HUES6 (cell line): ENCODE data around the gene BMP8B.
"Not testable (repeated sequence)": the region's sequence is repeated elsewhere in the genome, so short reads cannot be mapped to it uniquely, and the experiment has no call there.

Experiments
- H3K27ac ChIP-seq: 2 replicates; pipeline ENCODE4 v1.7.0; 2013; ENCODE audit warnings: low read depth, mild to moderate bottlenecking, low read length, inconsistent platforms
- H3K27me3 ChIP-seq: 2 replicates; pipeline ENCODE4 v1.6.1; 2013; ENCODE audit warnings: low read length; ENCODE audit not compliant: control insufficient read depth, insufficient read depth
- H3K36me3 ChIP-seq: 2 replicates; pipeline ENCODE4 v1.6.1; 2013; ENCODE audit warnings: low read length; ENCODE audit not compliant: control insufficient read depth, insufficient read depth
- H3K4me1 ChIP-seq: 2 replicates; pipeline ENCODE4 v1.6.1; 2013; ENCODE audit warnings: low read length; ENCODE audit not compliant: control insufficient read depth, insufficient read depth
- H3K4me3 ChIP-seq: 2 replicates; pipeline ENCODE4 v1.5.1; 2013; ENCODE audit warnings: low read depth, low read length
- H3K9ac ChIP-seq: one replicate; pipeline ENCODE4 v1.6.1; 2013; ENCODE audit warnings: mild to moderate bottlenecking, low read length
- H3K9me3 ChIP-seq: 2 replicates; pipeline ENCODE4 v1.6.1; 2013; ENCODE audit warnings: low read depth, low read length; ENCODE audit not compliant: control insufficient read depth, insufficient read depth

The BMP8B gene

DNA sequence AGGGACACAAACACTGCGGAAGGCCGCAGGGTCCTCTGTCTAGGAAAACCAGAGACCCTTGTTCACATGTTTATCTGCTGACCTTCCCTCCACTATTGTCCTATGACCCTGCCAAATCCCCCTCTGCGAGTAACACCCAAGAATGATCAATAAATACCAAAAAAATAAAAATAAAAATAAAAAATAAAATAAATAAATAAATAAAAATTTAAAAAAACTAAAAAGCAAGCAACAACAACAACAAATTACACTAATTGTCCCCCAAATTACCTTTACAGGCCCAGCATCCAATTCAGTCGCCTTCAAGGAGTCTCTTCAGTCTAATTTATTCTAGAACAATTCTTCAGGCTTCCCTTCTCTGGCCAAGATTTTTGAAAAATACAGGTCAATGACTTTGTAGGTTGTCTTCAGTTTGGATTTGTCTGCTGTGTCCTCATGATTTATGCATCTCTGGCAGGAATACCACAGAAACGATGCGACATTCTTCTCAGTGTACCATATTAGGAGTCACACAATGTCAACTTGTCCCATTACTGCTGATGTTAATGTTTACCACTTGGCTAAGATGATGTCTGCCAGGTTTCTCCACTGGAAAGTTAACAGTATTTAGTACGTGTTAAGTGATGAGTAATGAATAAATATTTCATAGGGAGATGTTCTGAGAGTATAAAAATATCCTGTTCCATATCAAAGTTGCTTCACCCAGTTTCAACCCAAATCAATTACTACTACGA lies 20.3 kb upstream of the BMP8B start:
- Histone ChIP-seq H3K4me3 (no peak overlapping the region), H3K27me3 (no peaks in the 10 kb centered on the region; the same call in 1 of the 2 replicates), H3K27ac (no peak overlapping the region), H3K36me3 (no peaks in the 10 kb centered on the region), H3K9ac (no peak overlapping the region), H3K4me1 (no peaks in the 10 kb centered on the region), H3K9me3 (peaks cover 10% of the 10 kb centered on the region)

DNA sequence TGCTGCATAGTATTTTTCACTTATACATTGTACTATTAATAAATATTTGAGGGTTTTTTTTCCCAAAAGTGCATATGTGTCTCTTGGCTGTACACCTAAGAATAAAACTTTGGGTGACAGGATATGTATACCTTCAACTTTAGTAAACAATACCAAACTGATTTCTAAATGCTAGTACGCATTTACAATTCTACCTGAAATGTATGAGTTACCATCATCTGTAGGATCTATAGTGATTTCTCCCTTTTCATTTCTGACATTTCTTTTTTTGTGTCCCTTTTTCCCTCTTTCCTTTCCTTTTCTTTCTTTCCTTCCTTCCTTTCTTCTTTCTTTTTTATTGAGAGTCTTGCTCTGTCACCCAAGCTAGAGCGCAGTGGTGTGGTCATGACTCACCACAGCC lies 16.7 kb upstream of the BMP8B start:
- Histone ChIP-seq H3K27me3 (no peaks in the 10 kb centered on the region; the same call in 1 of the 2 replicates), H3K9me3 (peaks cover 10% of the 10 kb centered on the region), H3K9ac (no peak overlapping the region), H3K4me3 (no peak overlapping the region), H3K36me3 (no peaks in the 10 kb centered on the region), H3K27ac (no peak overlapping the region), H3K4me1 (no peaks in the 10 kb centered on the region)

DNA sequence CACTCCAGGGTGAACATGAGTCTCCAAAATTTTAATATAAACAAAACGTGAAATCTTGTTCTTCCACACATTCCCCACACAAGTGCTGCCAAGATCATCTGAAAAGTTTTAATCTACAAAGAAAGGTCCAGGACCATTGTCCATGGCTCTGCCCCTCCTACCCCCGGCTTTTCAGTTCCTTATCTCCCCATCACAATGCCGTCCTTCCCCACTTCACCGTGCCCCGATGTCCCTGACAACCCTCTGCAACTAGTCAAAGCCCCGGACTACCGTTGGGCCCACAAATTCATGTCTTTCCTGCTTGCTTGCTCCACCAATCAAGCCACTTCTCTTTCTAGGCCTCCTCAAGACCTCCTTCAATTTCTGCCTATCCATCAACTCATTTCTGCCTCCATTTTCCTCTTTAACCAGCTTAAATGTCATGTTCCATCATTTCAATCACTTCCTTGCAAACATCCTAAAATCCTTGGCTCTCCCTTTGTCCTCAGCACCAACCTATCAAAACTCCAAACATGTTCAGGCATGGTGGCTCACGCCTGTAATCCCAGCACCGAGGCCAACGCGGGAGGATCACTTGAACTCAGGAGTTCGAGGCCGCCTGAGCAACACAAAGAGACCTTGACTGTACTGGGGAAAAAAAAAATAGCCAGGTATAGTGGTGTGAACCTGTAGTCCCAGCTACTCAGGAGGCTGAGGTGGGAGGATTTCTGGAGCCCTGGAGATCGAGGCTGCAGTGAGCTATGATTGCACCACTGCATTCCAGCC lies 14.0 kb upstream of the BMP8B start:
- H3K9ac ChIP-seq, result no peak overlapping the region
- no peak overlapping the region for H3K27ac ChIP-seq
- no peaks in the 10 kb centered on the region for H3K4me1 ChIP-seq
- H3K9me3 ChIP-seq, result peaks cover 7% of the 10 kb centered on the region
- H3K4me3 ChIP-seq, result no peak overlapping the region
- peaks cover 9% of the 10 kb centered on the region for H3K27me3 ChIP-seq
- no peaks in the 10 kb centered on the region for H3K36me3 ChIP-seq

DNA sequence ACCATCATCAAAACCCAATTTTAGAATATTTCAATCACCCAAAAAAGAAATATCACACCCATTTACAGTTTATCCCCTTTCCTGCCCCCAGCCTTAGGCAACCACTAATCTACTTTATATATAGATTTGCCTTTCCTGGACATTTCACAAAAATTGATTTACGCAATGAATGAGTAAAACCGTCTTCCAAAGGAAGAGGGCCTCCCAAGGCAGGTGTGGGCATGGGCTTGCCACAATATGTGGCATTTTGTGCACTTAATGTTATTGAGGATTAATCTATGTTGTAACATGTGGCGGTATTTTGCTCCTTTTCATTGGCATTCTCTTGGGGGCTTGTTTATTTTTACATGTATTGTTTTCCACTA lies 11.8 kb upstream of the BMP8B start:
- H3K27ac ChIP-seq, result no peak overlapping the region
- H3K4me1 ChIP-seq, result no peaks in the 10 kb centered on the region
- H3K4me3 ChIP-seq, result no peak overlapping the region
- peaks cover 2% of the 10 kb centered on the region; the same call in 1 of the 2 replicates for H3K9me3 ChIP-seq
- peaks cover 14% of the 10 kb centered on the region for H3K27me3 ChIP-seq
- no peaks in the 10 kb centered on the region for H3K36me3 ChIP-seq
- no peak overlapping the region for H3K9ac ChIP-seq

DNA sequence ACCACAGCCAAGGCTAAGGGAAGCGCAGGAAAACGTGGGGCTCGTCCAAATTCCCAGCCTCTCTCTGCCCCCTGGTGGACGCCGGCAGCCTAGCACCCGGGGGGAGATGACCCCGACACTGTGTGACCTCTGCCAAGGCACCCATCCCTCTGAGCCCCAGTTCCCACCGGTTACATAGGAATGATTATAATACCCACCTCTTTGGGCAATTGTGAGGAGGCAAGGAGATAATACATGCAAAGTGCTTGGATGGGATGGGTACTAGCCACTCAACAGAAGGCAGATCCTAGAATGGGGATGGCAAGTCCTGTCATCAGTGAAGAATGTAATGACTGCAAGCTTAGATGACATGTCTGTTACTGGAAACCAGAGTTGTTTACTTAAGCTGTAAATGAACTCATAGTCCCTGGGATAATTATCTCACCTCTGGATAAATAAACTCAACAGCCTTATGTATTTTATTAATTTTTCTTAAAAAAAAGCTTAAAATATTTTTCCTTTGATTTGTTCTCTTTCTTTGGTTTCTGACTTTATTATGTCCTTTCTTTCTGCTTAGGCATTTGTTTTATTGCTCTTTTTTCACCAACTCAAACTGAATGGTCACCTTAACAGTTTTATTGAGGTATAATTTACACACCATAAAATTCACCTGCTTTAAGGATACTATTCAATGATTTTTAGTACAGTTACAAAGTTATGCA lies 11.3 kb upstream of the BMP8B start:
- no peak overlapping the region for H3K9ac ChIP-seq
- H3K4me1 ChIP-seq, result no peaks in the 10 kb centered on the region
- H3K27ac ChIP-seq, result no peak overlapping the region
- no peaks in the 10 kb centered on the region; the same call in 1 of the 2 replicates for H3K9me3 ChIP-seq
- no peaks in the 10 kb centered on the region for H3K36me3 ChIP-seq
- peaks cover 15% of the 10 kb centered on the region for H3K27me3 ChIP-seq
- no peak overlapping the region for H3K4me3 ChIP-seq

DNA sequence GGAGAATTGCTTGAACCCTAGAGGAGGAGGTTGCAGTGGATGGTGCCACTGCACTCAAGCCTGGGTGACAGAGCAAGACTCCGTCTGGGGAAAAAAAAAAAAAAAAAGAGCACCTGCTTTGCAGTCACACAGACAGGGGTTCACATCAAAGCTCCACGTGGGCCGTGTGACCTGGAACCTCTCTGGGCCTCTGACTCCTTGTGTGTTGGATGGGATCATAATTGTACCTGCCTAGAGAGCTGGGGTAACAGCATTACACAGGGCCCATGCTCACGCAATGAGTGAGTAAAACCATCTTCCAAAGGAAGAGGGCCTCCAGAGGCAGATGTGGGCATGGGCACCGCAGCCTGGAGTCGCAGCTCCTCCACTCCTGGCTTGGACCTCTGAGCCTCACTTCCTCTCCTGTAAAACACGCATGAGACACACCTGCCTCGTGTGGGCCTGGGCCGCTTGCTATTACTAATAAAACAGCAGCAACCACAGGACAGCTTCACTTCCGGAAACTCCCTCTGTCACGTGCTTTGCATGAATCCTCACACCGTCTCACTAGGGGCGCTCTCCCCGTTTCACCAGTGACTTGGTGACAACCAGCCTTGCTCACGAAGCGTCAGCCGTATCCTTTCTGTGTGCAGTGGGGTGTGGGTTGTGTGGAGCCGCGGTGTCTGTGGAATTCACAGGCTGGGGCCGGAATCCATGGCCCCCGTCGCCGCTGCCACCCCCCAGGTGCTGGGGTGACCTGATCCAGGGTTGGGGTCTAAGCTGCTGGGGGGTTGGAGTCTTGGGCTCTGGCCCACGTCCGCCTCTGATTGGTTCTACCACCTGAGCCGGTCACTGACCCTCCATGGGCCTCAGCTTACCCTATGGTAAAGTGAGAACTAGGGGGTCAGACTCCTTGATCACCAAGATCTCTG lies 10.4 kb upstream of the BMP8B start:
- H3K9ac ChIP-seq, H3K9me3 ChIP-seq, H3K4me3 ChIP-seq, H3K36me3 ChIP-seq, H3K4me1 ChIP-seq, H3K27ac ChIP-seq: not testable (repeated sequence)
- H3K27me3 ChIP-seq, result peaks cover 17% of the 10 kb centered on the region

DNA sequence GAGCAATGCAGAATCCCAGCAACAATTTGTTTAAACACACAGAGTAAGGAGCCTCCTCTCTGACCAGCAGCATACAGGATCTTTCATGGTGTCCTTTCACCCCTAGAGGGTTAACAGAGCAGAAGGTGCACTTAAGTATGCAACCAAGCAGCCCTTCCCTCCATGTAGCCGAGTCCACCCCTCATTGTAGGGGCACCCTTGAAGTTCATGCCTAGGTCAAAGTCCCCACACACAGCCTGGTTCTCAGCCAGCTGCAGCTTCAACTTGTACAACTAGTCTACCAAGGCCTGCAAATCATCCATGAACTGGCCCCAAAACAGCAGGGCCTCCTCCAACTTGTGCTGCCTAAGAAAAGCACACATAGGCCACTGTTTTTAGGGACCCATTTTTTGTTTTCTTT lies 7.0 kb upstream of the BMP8B start:
- peaks cover 43% of the 10 kb centered on the region for H3K27me3 ChIP-seq
- no peaks in the 10 kb centered on the region for H3K4me1 ChIP-seq
- no peaks in the 10 kb centered on the region for H3K36me3 ChIP-seq
- no peaks in the 10 kb centered on the region for H3K9me3 ChIP-seq
- H3K4me3 ChIP-seq, result no peak overlapping the region
- H3K9ac ChIP-seq, result no peak overlapping the region
- no peak overlapping the region for H3K27ac ChIP-seq

DNA sequence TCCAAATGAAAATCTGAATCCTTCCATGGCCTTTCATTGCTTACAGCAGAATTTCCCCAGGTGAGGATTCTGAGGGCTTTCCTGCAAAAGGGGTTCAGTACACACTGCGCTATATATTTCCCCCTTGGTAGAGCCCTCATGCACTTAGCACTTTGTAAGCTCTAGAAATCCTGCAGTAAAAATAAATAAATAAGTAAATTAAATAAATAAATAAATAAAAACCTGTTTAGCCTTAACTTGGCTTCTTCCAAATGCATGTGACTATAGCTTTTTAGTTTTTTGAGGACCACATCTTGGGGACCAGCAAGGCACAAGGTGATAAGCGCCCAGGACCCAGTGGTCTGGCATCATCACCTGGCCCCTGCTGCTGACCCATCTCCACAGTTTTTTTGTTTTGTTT lies 3.2 kb upstream of the BMP8B start:
- H3K4me3 ChIP-seq, result no peak overlapping the region
- H3K27me3 ChIP-seq, result peaks cover 72% of the 10 kb centered on the region
- no peak overlapping the region for H3K9ac ChIP-seq
- H3K27ac ChIP-seq, result no peak overlapping the region
- no peaks in the 10 kb centered on the region for H3K4me1 ChIP-seq
- H3K9me3 ChIP-seq, result no peaks in the 10 kb centered on the region
- H3K36me3 ChIP-seq, result no peaks in the 10 kb centered on the region

DNA sequence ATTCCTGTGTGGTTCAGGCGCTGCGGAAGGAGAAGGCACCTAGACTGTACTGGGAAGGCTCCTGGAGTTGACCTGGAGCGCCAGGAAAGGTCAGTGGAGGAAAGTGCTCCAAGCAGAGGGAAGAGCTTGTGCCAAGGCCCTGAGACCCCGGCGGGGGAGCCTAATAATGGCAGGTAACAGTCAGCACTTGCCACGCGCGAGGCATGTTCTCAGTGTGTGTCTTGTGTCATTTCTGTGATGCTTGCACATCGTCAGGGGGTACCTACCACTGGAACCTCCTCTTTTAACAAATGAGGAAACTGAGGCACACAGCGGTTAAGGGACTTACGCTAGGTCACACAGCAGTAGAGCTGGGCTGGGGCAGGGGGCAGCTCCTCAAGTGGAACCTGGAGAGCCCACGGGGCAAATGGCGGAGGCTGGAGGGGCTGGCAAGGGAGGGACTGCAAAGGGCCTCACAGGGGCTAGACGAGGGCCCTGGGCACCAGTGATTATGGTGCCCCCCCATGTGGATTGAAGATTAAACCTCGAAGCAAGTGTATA lies 976 bp upstream of the BMP8B start:
- peak overlapping the region; percentile 67 for H3K4me3 ChIP-seq
- no peaks in the 10 kb centered on the region for H3K9me3 ChIP-seq
- H3K27me3 ChIP-seq, result peaks cover 81% of the 10 kb centered on the region
- no peaks in the 10 kb centered on the region for H3K4me1 ChIP-seq
- no peak overlapping the region for H3K9ac ChIP-seq
- no peaks in the 10 kb centered on the region for H3K36me3 ChIP-seq
- H3K27ac ChIP-seq, result no peak overlapping the region

DNA sequence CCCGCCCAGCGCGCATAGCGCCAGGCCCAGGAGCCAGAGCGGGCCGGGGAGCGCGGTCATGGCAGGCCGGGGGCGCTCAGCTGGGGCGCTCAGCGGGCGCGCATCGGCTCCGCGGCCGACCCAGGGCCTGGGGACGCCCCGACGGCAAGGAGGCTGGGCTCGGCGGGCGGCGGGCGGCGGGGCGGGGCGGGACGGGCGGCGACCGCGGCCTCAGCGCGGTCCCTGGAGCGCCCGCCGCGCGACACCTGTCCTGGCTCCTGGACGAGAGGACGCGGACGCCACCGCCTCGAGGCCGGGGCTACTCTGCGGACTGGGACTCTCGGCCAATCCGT lies 273 bp downstream of the BMP8B start:
- no peaks in the 10 kb centered on the region for H3K4me1 ChIP-seq
- H3K27ac ChIP-seq, result no peak overlapping the region
- no peaks in the 10 kb centered on the region for H3K9me3 ChIP-seq
- no peaks in the 10 kb centered on the region for H3K36me3 ChIP-seq
- no peak overlapping the region for H3K9ac ChIP-seq
- H3K27me3 ChIP-seq, result peaks cover 84% of the 10 kb centered on the region
- H3K4me3 ChIP-seq, result peak overlapping the region; percentile 67
